HEK293T (cell line): ENCODE data around the gene ZNF211.

Source experiments
- CTCF ChIA-PET: fragments of 350-600 bp; formaldehyde crosslinking; extraction: SDS; loops from one replicate; lab custom pipeline; 2021; ENCODE audit warnings: antibody characterized with exemption, inconsistent platforms; lab: Yijun Ruan, JAX
- POLR2A ChIA-PET: fragments of 350-600 bp; formaldehyde crosslinking; extraction: SDS; loops from one replicate; lab custom pipeline; 2020; ENCODE audit warnings: antibody characterized with exemption, inconsistent platforms; lab: Yijun Ruan, JAX
- DNase-seq: peaks from one replicate; pipeline ENCODE4 v3.0.0; 2012; ENCODE audit warnings: mixed read lengths; ENCODE audit errors: extremely low spot score
- ARNT ChIP-seq: fragments of 450-650 bp; IDR thresholded peaks from 2 replicates; pipeline ENCODE4 v1.6.1; 2017; ENCODE audit warnings: mild to moderate bottlenecking
- BHLHE40 ChIP-seq: fragments of 450-650 bp; IDR thresholded peaks from 2 replicates; pipeline ENCODE4 v1.6.1; 2016; ENCODE audit warnings: mild to moderate bottlenecking, moderate library complexity, borderline replicate concordance
- CTBP1 ChIP-seq: fragments of 450-650 bp; IDR thresholded peaks from 2 replicates; pipeline ENCODE4 v1.6.1; 2016; ENCODE audit warnings: borderline replicate concordance
- ELF4 ChIP-seq: fragments of 450-650 bp; IDR thresholded peaks from 2 replicates; pipeline ENCODE4 v1.6.1; 2017; ENCODE audit warnings: antibody characterized with exemption
- FOXA1 ChIP-seq: fragments of 450-650 bp; IDR thresholded peaks from 2 replicates; pipeline ENCODE4 v1.6.1; 2016; ENCODE audit warnings: mild to moderate bottlenecking
- FOXK2 ChIP-seq: fragments of 450-650 bp; IDR thresholded peaks from 2 replicates; pipeline ENCODE4 v1.6.1; 2016; ENCODE audit warnings: mild to moderate bottlenecking
- FOXM1 ChIP-seq: fragments of 450-650 bp; IDR thresholded peaks from 2 replicates; pipeline ENCODE4 v1.6.1; 2017; ENCODE audit warnings: mild to moderate bottlenecking, borderline replicate concordance
- HDGF ChIP-seq: fragments of 450-650 bp; IDR thresholded peaks from 2 replicates; pipeline ENCODE4 v1.6.1; 2017; ENCODE audit warnings: antibody characterized with exemption, borderline replicate concordance
- L3MBTL2 ChIP-seq: fragments of 450-650 bp; conservative IDR thresholded peaks from 2 replicates; pipeline ENCODE4 v1.6.1; 2016; ENCODE audit warnings: mild to moderate bottlenecking
- LEF1 ChIP-seq: fragments of 450-650 bp; IDR thresholded peaks from 2 replicates; pipeline ENCODE4 v1.6.1; 2017; ENCODE audit warnings: mild to moderate bottlenecking, borderline replicate concordance
- NFRKB ChIP-seq: fragments of 450-650 bp; IDR thresholded peaks from 2 replicates; pipeline ENCODE4 v1.6.1; 2016; ENCODE audit warnings: mild to moderate bottlenecking, moderate library complexity
- SP1 ChIP-seq: fragments of 450-650 bp; IDR thresholded peaks from 2 replicates; pipeline ENCODE4 v1.6.1; 2017
- SUZ12 ChIP-seq: fragments of 450-650 bp; IDR thresholded peaks from 2 replicates; pipeline ENCODE4 v1.6.1; 2016; ENCODE audit warnings: mild to moderate bottlenecking
- TARDBP ChIP-seq: fragments of 450-650 bp; IDR thresholded peaks from 2 replicates; pipeline ENCODE4 v1.6.1; 2016
- ZNF384 ChIP-seq: fragments of 450-650 bp; IDR thresholded peaks from 2 replicates; pipeline ENCODE4 v1.6.1; 2016
- TF ChIP-seq, protein P1 (sequence below): fragments of 450-650 bp; IDR thresholded peaks from 2 replicates; pipeline ENCODE4 v1.6.1; 2016

ZNF211 gene

GRCh38 chr19:57637379-57637778 lies 4.4 kb downstream of the ZNF211 start:
- TF ChIP-seq FOXK2 (no peak), FOXM1 (no peak), FOXA1 (no peak), LEF1 (no peak), ARNT (no peak), BHLHE40 (no peak), CTBP1 (no peak), SP1 (no peak), HDGF (no peak)
- TF ChIP-seq, protein P1, sequence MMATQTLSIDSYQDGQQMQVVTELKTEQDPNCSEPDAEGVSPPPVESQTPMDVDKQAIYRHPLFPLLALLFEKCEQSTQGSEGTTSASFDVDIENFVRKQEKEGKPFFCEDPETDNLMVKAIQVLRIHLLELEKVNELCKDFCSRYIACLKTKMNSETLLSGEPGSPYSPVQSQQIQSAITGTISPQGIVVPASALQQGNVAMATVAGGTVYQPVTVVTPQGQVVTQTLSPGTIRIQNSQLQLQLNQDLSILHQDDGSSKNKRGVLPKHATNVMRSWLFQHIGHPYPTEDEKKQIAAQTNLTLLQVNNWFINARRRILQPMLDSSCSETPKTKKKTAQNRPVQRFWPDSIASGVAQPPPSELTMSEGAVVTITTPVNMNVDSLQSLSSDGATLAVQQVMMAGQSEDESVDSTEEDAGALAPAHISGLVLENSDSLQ = no peak
- DNase-seq = no peak
- POLR2A ChIA-PET = no interaction called here
- CTCF ChIA-PET = no interaction called here

DNA sequence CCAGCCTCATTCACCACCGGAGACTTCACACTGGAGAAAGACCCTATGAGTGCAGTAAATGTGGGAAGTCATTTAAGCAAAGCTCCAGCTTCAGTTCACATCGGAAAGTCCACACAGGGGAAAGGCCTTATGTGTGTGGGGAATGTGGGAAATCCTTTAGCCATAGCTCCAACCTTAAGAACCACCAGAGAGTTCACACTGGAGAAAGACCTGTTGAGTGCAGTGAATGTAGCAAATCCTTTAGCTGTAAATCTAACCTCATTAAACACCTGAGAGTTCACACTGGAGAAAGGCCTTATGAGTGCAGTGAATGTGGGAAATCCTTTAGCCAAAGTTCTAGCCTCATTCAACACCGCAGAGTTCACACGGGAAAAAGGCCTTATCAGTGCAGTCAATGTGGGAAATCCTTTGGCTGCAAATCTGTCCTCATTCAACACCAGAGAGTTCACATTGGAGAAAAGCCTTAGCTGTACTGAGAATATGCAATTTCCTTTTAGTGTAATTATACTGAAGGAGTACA lies 8.8 kb downstream of the ZNF211 start:
- CTCF ChIA-PET = no interaction called here
- no peak for DNase-seq
- no peak for TF ChIP-seq CTBP1
- TF ChIP-seq LEF1 = no peak
- no peak for TF ChIP-seq FOXA1
- POLR2A ChIA-PET = no interaction called here

DNA sequence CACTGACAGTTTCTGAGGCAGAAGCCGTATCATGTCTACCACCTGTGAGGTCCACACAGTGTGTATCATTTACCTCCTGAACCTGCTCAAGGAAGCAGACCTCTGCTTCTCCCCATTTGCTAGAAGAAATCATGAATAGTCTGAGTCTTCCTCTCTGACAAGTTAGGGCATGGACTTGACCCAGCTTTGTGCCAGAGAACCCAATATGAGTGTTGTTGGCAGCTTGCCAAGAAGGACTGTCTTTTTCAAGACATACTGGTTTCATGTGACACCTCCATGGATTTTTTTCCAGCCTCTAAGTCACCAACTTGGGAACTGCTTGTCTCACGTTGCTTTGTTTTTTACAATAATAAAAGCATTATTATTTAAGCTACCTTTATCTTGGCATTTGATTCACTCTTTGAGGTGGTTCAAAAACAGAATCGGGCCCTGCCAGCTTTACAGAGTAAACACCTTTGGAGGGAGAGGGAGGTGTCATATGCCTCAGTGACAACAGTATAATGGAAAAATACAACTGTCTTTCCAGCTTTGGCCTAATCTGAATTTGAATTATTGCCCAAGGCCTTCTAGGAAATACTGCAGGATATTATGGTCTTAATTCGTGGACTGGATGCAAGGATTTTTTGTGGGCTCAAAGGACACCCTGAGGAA lies 9.6 kb downstream of the ZNF211 start:
- no peak for DNase-seq
- TF ChIP-seq FOXA1 = no peak
- TF ChIP-seq LEF1 = no peak
- ChIA-PET CTCF (no interaction called here), POLR2A (no interaction called here)

DNA sequence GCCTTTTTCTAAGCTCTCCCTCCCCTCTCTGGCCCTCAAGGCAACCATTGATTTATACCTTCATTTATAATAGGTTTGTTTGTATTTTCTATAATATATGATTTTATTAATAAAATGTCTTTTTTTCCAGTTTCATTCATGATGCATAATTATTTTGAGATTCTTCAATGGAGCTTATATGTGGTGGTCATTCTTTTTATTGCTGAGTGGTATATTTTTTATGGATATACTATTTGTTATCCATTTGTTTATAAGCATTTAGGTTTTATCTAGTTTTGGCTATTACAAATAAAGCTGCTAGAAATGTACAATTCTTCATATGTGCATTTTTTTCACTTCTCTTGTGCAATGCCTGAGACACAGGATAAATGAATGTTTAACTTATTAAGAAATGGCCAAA lies 10.8 kb downstream of the ZNF211 start:
- ChIA-PET CTCF (no interaction called here), POLR2A (no interaction called here)
- TF ChIP-seq ARNT = no peak
- DNase-seq = no peak

DNA sequence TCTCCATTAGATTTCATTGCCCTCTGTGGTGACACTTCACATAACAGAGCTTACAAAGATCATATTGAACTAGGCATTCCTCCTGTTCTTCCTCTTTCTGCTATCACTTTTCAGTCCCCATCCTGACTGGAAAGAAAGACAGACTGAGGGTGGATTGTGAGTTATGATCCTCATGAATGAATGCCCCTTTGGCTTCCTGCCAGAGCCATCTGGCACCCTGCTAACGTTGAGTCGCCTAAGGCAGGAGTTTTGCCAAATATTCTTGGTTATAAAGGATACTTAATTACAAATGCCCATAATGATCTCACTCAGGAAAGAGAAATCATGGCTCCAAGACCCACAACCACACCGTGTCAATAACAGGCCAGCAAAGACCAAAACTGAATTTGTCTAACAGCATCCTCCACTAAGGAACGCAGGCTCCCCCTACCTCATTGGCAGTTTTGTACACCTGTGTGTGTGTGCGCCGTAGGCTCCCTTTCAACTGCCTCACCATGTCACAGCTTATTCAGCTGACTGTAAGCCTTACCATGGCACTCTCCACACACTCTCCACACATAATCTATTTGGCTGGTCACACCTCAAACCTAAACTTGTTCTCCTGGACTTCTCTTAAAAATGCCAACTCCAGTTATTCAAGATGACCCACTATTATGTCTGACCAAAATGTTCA lies 15.5 kb downstream of the ZNF211 start:
- CTCF ChIA-PET = no interaction called here

GRCh38 chr19:57651654-57651996 lies 18.7 kb downstream of the ZNF211 start:
- no peak for TF ChIP-seq FOXM1
- no peak for TF ChIP-seq BHLHE40
- no peak for TF ChIP-seq CTBP1
- TF ChIP-seq ELF4 = no peak
- no peak for TF ChIP-seq SUZ12
- no peak for TF ChIP-seq TARDBP
- DNase-seq = no peak
- ChIA-PET CTCF (interaction anchor here (0.6 kb wide), 1 partner anchor 246 kb away, joined by 4 read pairs; no protein-coding TSS in a partner anchor), POLR2A (no interaction called here)

More for the DNA sequence above, 15.5 kb downstream of the ZNF211 start:
- TF ChIP-seq BHLHE40 (no peak), SUZ12 (no peak), SP1 (no peak), NFRKB (no peak), FOXA1 (no peak), HDGF (no peak), ARNT (no peak), ELF4 (no peak), FOXM1 (no peak), CTBP1 (no peak), TARDBP (no peak), LEF1 (no peak), ZNF384 (no peak), L3MBTL2 (no peak), FOXK2 (no peak)
- TF ChIP-seq, protein P1 = no peak
- POLR2A ChIA-PET = no interaction called here
- no peak for DNase-seq

DNA sequence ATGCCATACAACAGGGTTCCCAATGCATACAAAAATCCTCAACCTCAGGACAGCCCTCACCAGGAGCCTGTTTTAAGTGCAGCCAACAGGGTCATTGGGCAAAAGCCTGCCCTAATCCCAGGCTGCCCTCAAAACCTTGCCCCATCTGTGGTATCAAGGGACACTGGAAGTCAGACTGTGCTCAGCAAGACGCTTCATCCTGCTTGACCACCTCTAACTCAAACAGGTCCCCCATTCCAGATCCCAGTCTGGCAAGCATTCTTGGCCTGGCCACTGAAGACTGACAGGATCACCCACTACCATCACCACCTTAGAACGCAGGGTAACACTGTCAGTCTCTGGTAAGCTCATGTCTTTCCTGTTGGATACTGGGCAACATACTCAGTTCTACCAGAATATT lies 20.7 kb downstream of the ZNF211 start:
- POLR2A ChIA-PET = no interaction called here
- CTCF ChIA-PET = no interaction called here
- TF ChIP-seq ARNT = no peak
- no peak for TF ChIP-seq FOXM1
- no peak for TF ChIP-seq BHLHE40
- no peak for TF ChIP-seq FOXA1
- no peak for TF ChIP-seq CTBP1
- no peak for TF ChIP-seq LEF1
- no peak for TF ChIP-seq HDGF
- no peak for TF ChIP-seq ZNF384
- no peak for TF ChIP-seq SUZ12
- TF ChIP-seq, protein P1 = no peak
- no peak for TF ChIP-seq SP1
- no peak for TF ChIP-seq TARDBP
- TF ChIP-seq ELF4 = no peak
- no peak for TF ChIP-seq L3MBTL2
- TF ChIP-seq FOXK2 = no peak
- TF ChIP-seq NFRKB = no peak
- no peak for DNase-seq
